ENCODE results near the gene GAB1. TPM values are rescaled to one million over a fixed set of nuclear protein-coding genes. Genes with fewer than 3 reads are reported as not detected.

Gene GAB1

GRCh38 chr4:143514169-143514495 lies 177.5 kb downstream of the GAB1 start:
- H3K4me1 ChIP-seq (ENCODE audit: control insufficient read depth, insufficient read depth, low read length): peaks cover 11% of the 10 kb centered on the region
- peak overlapping the region; percentile 83 for H3K4me2 ChIP-seq (ENCODE audit: low read length)
- peak overlapping the region; percentile 87 for H3K4me3 ChIP-seq (ENCODE audit: low read length)
- H3K27me3 ChIP-seq (ENCODE audit: control insufficient read depth, insufficient read depth, low read length): no peaks in the 10 kb centered on the region
- H3K9me3 ChIP-seq (replicated peaks; ENCODE audit: low read length): no peaks in the 10 kb centered on the region
- H3K9ac ChIP-seq (ENCODE audit: low read depth, low read length): peak overlapping the region; percentile 95
- peaks cover 20% of the 10 kb centered on the region for H3K36me3 ChIP-seq (ENCODE audit: insufficient read depth, low read length)

DNA sequence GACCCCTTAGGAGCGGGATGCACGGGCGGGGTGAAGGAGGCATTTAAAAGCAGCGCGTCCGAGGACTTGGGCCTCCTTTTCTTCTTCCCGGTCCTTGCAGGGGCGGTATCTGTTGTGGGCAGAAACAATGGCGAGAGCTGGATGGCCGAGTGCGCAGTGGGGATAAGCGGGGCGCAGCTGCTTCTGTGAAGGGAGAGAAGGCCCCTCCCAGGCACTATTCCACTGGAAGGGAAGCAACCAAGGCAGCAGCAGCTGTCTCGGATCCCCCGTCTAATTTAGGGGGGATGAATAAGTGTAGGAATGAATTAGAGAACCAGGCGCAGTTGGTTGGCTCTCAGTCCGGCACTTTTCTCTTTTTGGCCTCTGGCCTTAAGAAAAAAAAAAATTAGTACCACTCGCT lies 177.8 kb downstream of the GAB1 start:
- no peaks in the 10 kb centered on the region for H3K27me3 ChIP-seq (ENCODE audit: control insufficient read depth, insufficient read depth, low read length)
- H3K36me3 ChIP-seq (ENCODE audit: insufficient read depth, low read length): peaks cover 23% of the 10 kb centered on the region
- H3K4me3 ChIP-seq (ENCODE audit: low read length): peak overlapping the region; percentile 87
- H3K4me2 ChIP-seq (ENCODE audit: low read length): peak overlapping the region; percentile 83
- peaks cover 11% of the 10 kb centered on the region for H3K4me1 ChIP-seq (ENCODE audit: control insufficient read depth, insufficient read depth, low read length)
- H3K9ac ChIP-seq (ENCODE audit: low read depth, low read length): peak overlapping the region; percentile 95
- H3K9me3 ChIP-seq (replicated peaks; ENCODE audit: low read length): no peaks in the 10 kb centered on the region

GRCh38 chr4:143514901-143515300 lies 178.2 kb downstream of the GAB1 start:
- H3K36me3 ChIP-seq (ENCODE audit: insufficient read depth, low read length): peaks cover 26% of the 10 kb centered on the region
- H3K4me3 ChIP-seq (ENCODE audit: low read length): peak overlapping the region; percentile 87
- peak overlapping the region; percentile 95 for H3K9ac ChIP-seq (ENCODE audit: low read depth, low read length)
- no peaks in the 10 kb centered on the region for H3K9me3 ChIP-seq (replicated peaks; ENCODE audit: low read length)
- H3K27me3 ChIP-seq (ENCODE audit: control insufficient read depth, insufficient read depth, low read length): no peaks in the 10 kb centered on the region
- H3K4me2 ChIP-seq (ENCODE audit: low read length): peak overlapping the region; percentile 83
- peaks cover 11% of the 10 kb centered on the region for H3K4me1 ChIP-seq (ENCODE audit: control insufficient read depth, insufficient read depth, low read length)

GRCh38 chr4:143515905-143516304 lies 179.2 kb downstream of the GAB1 start:
- Histone ChIP-seq H3K9ac (ENCODE audit: low read depth, low read length) (peak overlapping the region; percentile 95), H3K9me3 (replicated peaks; ENCODE audit: low read length) (no peaks in the 10 kb centered on the region), H3K4me3 (ENCODE audit: low read length) (peak overlapping the region; percentile 87), H3K4me1 (ENCODE audit: control insufficient read depth, insufficient read depth, low read length) (peaks cover 11% of the 10 kb centered on the region), H3K36me3 (ENCODE audit: insufficient read depth, low read length) (peaks cover 36% of the 10 kb centered on the region), H3K27me3 (ENCODE audit: control insufficient read depth, insufficient read depth, low read length) (no peaks in the 10 kb centered on the region), H3K4me2 (ENCODE audit: low read length) (peak overlapping the region; percentile 83)

- Histone ChIP-seq H3K4me2 (ENCODE audit: low read length) (no peak overlapping the region), H3K4me3 (ENCODE audit: low read length) (no peak overlapping the region), H3K9ac (ENCODE audit: low read depth, low read length) (no peak overlapping the region), H3K36me3 (ENCODE audit: insufficient read depth, low read length) (peaks cover 52% of the 10 kb centered on the region), H3K9me3 (replicated peaks; ENCODE audit: low read length) (no peaks in the 10 kb centered on the region), H3K4me1 (ENCODE audit: control insufficient read depth, insufficient read depth, low read length) (peaks cover 7% of the 10 kb centered on the region), H3K27me3 (ENCODE audit: control insufficient read depth, insufficient read depth, low read length) (no peaks in the 10 kb centered on the region)
Observed at GRCh38 chr4:143517764-143518163, 181.1 kb downstream of the GAB1 start.

Small RNA genes within 50 kb of the gene (small RNA-seq; reads per million reads assigned to genes)
- gene MIR3139 (not detected), gene RF00019 (not detected)

Measured in skeletal muscle satellite cell (primary cell).